K562 (cell line): ENCODE results near the gene FRMD7. TPM values are rescaled to one million over a fixed set of nuclear protein-coding genes. Genes with fewer than 3 reads are reported as not detected.

ENCODE experiments used
- ARNT ChIP-seq, 2 experiments: fragments of 450-650 bp; IDR thresholded peaks; 2 replicates each; pipeline ENCODE4 v1.6.1; 2016; ENCODE audit warnings: mild to moderate bottlenecking in 1 of 2
- BHLHE40 ChIP-seq: IDR thresholded peaks from 2 replicates; pipeline ENCODE4 v1.6.1; 2011; ENCODE audit warnings: low read length, improper control_type of control experiment
- C11orf30 ChIP-seq: fragments of 450-650 bp; IDR thresholded peaks from 2 replicates; pipeline ENCODE4 v1.6.1; 2016; ENCODE audit warnings: low read depth, mild to moderate bottlenecking
- CBFB ChIP-seq: sonication (generic); formaldehyde crosslinking; IDR thresholded peaks from 2 replicates; pipeline ENCODE4 v1.4.0; 2020; ENCODE audit warnings: mild to moderate bottlenecking, missing genetic modification reagents
- CTCFL ChIP-seq: IDR thresholded peaks from 2 replicates; pipeline ENCODE4 v1.6.1; 2011; ENCODE audit warnings: borderline replicate concordance, low read depth, mild to moderate bottlenecking, moderate library complexity, low read length; ENCODE audit not compliant: insufficient read depth, poor library complexity, severe bottlenecking
- DPF2 ChIP-seq: fragments of 450-650 bp; IDR thresholded peaks from 2 replicates; pipeline ENCODE4 v1.6.1; 2016
- HMG20A ChIP-seq: fragments of 450-650 bp; formaldehyde crosslinking; conservative IDR thresholded peaks from 2 replicates; pipeline ENCODE4 v1.4.0; 2020; ENCODE audit warnings: mild to moderate bottlenecking, mixed read lengths
- KDM4B ChIP-seq, 2 experiments: fragments of 450-650 bp in 1 of 2; sonication (generic) in 1 of 2; IDR thresholded peaks; 2 replicates each; pipeline ENCODE4 v1.6.1; 2016 to 2017; ENCODE audit warnings: borderline replicate concordance in 2 of 2, antibody characterized with exemption in 1 of 2, low read depth in 1 of 2, mild to moderate bottlenecking in 1 of 2
- MAX ChIP-seq: sonication (generic); formaldehyde crosslinking; IDR thresholded peaks from 2 replicates; pipeline ENCODE4 v1.9.0; 2022; ENCODE audit warnings: mild to moderate bottlenecking, missing genetic modification reagents
- MNT ChIP-seq, 2 experiments: fragments of 450-650 bp; conservative IDR thresholded peaks; 2 replicates each; pipeline ENCODE4 v1.6.1; 2017; ENCODE audit warnings: mild to moderate bottlenecking in 2 of 2, moderate library complexity in 2 of 2
- MTA2 ChIP-seq: fragments of 450-650 bp; IDR thresholded peaks from 2 replicates; pipeline ENCODE4 v1.6.1; 2016; ENCODE audit warnings: low read depth
- NCOA1 ChIP-seq: fragments of 450-650 bp; IDR thresholded peaks from 2 replicates; pipeline ENCODE4 v1.6.1; 2016; ENCODE audit warnings: low read depth
- NFIC ChIP-seq: fragments of 450-650 bp; IDR thresholded peaks from 2 replicates; pipeline ENCODE4 v1.6.1; 2017; ENCODE audit warnings: mild to moderate bottlenecking, inconsistent platforms
- NR1H2 ChIP-seq: sonication (generic); formaldehyde crosslinking; IDR thresholded peaks from 2 replicates; pipeline ENCODE4 v1.4.0; 2020; ENCODE audit warnings: mild to moderate bottlenecking, missing genetic modification reagents
- POLR3A ChIP-seq: IDR thresholded peaks from 2 replicates; pipeline ENCODE4 v1.6.1; 2011; ENCODE audit warnings: borderline replicate concordance, mild to moderate bottlenecking, moderate library complexity; ENCODE audit not compliant: insufficient read length, insufficient read depth; ENCODE audit errors: extremely low read depth
- PPARD ChIP-seq: fragments of 250-450 bp; sonication (Bioruptor Pico); IDR thresholded peaks from 2 replicates; pipeline ENCODE4 v1.8.0; 2022; ENCODE audit warnings: inconsistent platforms, mild to moderate bottlenecking, moderate library complexity
- RBM22 ChIP-seq: fragments of 200-400 bp; formaldehyde crosslinking; IDR thresholded peaks from 2 replicates; pipeline ENCODE4 v1.6.1; 2018; ENCODE audit warnings: low read length, low read depth; ENCODE audit not compliant: poor library complexity, severe bottlenecking
- SNIP1 ChIP-seq: fragments of 450-650 bp; IDR thresholded peaks from 2 replicates; pipeline ENCODE4 v1.7.1; 2017; ENCODE audit warnings: low read depth, mild to moderate bottlenecking
- STAT5A ChIP-seq: IDR thresholded peaks from 2 replicates; pipeline ENCODE4 v1.6.1; 2012; ENCODE audit warnings: low read length, inconsistent platforms, borderline replicate concordance
- TAF9B ChIP-seq: fragments of 450-650 bp; IDR thresholded peaks from 2 replicates; pipeline ENCODE4 v1.6.1; 2018; ENCODE audit warnings: mild to moderate bottlenecking; ENCODE audit not compliant: partially characterized antibody
- ZFP1 ChIP-seq: fragments of 450-650 bp; formaldehyde crosslinking; IDR thresholded peaks from 2 replicates; pipeline ENCODE4 v1.4.0; 2020; ENCODE audit warnings: mild to moderate bottlenecking, mixed read lengths
- ZFPM2 ChIP-seq: fragments of 250-450 bp; sonication (Bioruptor Pico); IDR thresholded peaks from 2 replicates; pipeline ENCODE4 v1.5.1; 2022; ENCODE audit warnings: mild to moderate bottlenecking
- ZNF174 ChIP-seq: fragments of 250-450 bp; sonication (Bioruptor Pico); IDR thresholded peaks from 2 replicates; pipeline ENCODE4 v1.4.0; 2020; ENCODE audit warnings: mild to moderate bottlenecking
- ZNF395 ChIP-seq: fragments of 200-800 bp; sonication (Bioruptor generic); IDR thresholded peaks from 2 replicates; pipeline ENCODE4 v1.6.1; 2017; ENCODE audit warnings: missing genetic modification characterization, missing compliant biosample characterization
- ZNF75A ChIP-seq: fragments of 450-650 bp; formaldehyde crosslinking; IDR thresholded peaks from 2 replicates; pipeline ENCODE4 v1.4.0; 2020; ENCODE audit warnings: mild to moderate bottlenecking
- polyA plus RNA-seq, 8 experiments: library from polyadenylated mRNA; depleted of rRNA in 4 of 8; stranded (reverse) in 5 of 8; unstranded in 3 of 8; fragments of >200 nt; fragmentation: Nextera tagmentation in 2 of 8; fragmentation: Illumina TruSeq in 1 of 8; extraction: Ambion mirVana in 2 of 8; extraction: Trizol in 1 of 8; gene quantifications; 2 replicates each; pipeline versions ENCODE4 v1.2.1 to v1.2.3, GENCODE V29; 2011 to 2014; ENCODE audit warnings: inconsistent platforms in 1 of 8, missing spikeins in 1 of 8
- total RNA-seq, 7 experiments: library from RNA; depleted of rRNA in 6 of 7; stranded (reverse); fragments of >200 nt in 6 of 7; fragmentation: Illumina TruSeq in 2 of 7; extraction: Trizol in 2 of 7; gene quantifications; 2 replicates each; pipeline versions ENCODE4 v1.2.1 to v1.2.3, GENCODE V29; 2011 to 2021; ENCODE audit warnings: low replicate concordance in 1 of 7

FRMD7 gene
- total and polyA plus RNA-seq, 9 of the 15 experiments (the other 6 are each of a cell fraction or from before 2014, with no cell fraction given), result 0.06 to 0.09 TPM; not detected in 7

- TF ChIP-seq PPARD (no peak), C11orf30 (no peak), NFIC (no peak), NCOA1 (no peak), ZNF174 (no peak), ARNT (IDR thresholded peaks at IDR 0.05) (peak in 1 of 2 experiments; percentile 70; a peak in 1 of 4 replicates), ZFPM2 (CRISPR knock-in tag) (no peak), MTA2 (no peak), RBM22 (no peak), ZFP1 (CRISPR knock-in tag) (no peak), MAX (CRISPR knock-in tag) (no peak), ZNF75A (CRISPR knock-in tag) (no peak), BHLHE40 (no peak), SNIP1 (no peak), KDM4B (IDR thresholded peaks at IDR 0.05; ENCODE audit: borderline replicate concordance in 2 of 2, low read depth in 1 of 2) (no peak), CTCFL (no peak), NR1H2 (no peak), POLR3A (no peak), CBFB (no peak), STAT5A (peak; percentile 35; the same call in 1 of the 2 replicates), DPF2 (peak; percentile 88), TAF9B (no peak), HMG20A (no peak), ZNF395 (CRISPR knock-in tag) (peak; percentile 31; the same call in 1 of the 2 replicates), MNT (conservative IDR thresholded peaks at IDR 0.05) (peak in 1 of 2 experiments; percentile 40; a peak in 1 of 4 replicates)
Observed at GRCh38 chrX:132046533-132046932, 81.3 kb downstream of the FRMD7 start (continued).
